Muscle of leg (tissue), 11 donors: ENCODE results near the gene DTNB. TPM values are rescaled to one million over a fixed set of nuclear protein-coding genes. Genes with fewer than 3 reads are reported as not detected.
"Not testable (repeated sequence)": the region's sequence is repeated elsewhere in the genome, so short reads cannot be mapped to it uniquely, and the experiment has no call there.

Experiments used
- DNase-seq: peaks from one replicate; pipeline ENCODE4 v3.0.0; 2013
- H3K27ac ChIP-seq: one replicate; pipeline ENCODE4 v1.5.1; 2013; ENCODE audit warnings: mild to moderate bottlenecking, low read length, control low read depth
- H3K27me3 ChIP-seq: one replicate; pipeline ENCODE4 v1.6.1; 2013; ENCODE audit warnings: low read length; ENCODE audit not compliant: control insufficient read depth, insufficient read depth
- H3K36me3 ChIP-seq: one replicate; pipeline ENCODE4 v1.6.1; 2013; ENCODE audit warnings: low read length; ENCODE audit not compliant: control insufficient read depth, insufficient read depth
- H3K4me1 ChIP-seq: one replicate; pipeline ENCODE4 v1.6.1; 2013; ENCODE audit warnings: low read length; ENCODE audit not compliant: control insufficient read depth, insufficient read depth
- H3K4me3 ChIP-seq: one replicate; pipeline ENCODE4 v1.5.1; 2013; ENCODE audit warnings: low read length, control low read depth
- H3K9me3 ChIP-seq: replicated peaks from 2 replicates; pipeline ENCODE4 v1.6.1; 2013; ENCODE audit warnings: low read depth, low read length; ENCODE audit not compliant: control insufficient read depth
- WGBS: methylation state at CpG from one replicate; pipeline ENCODE4 v1.1.5; 2013; ENCODE audit warnings: missing lambda C conversion rate; ENCODE audit not compliant: insufficient coverage; 5-methylcytosine and 5-hydroxymethylcytosine counted together
- polyA plus RNA-seq, 8 donors: library from polyadenylated mRNA; unstranded; fragments of 120-200 nt; gene quantifications; one replicate each; pipeline versions ENCODE4 v1.2.1 to v1.2.3, GENCODE V29; 2013; ENCODE audit warnings: inconsistent platforms in 1 of 8, low replicate concordance in 1 of 8; ENCODE audit not compliant: insufficient read length in 8 of 8, insufficient read depth in 1 of 8
- total RNA-seq: library from RNA; stranded (reverse); fragments of 120-200 nt; gene quantifications from one replicate; pipeline ENCODE4 v1.2.4, GENCODE V29; 2013

Gene DTNB
- total and polyA plus RNA-seq, 9 donors: 3.7 to 6.7 (median 5.3) TPM

DNA sequence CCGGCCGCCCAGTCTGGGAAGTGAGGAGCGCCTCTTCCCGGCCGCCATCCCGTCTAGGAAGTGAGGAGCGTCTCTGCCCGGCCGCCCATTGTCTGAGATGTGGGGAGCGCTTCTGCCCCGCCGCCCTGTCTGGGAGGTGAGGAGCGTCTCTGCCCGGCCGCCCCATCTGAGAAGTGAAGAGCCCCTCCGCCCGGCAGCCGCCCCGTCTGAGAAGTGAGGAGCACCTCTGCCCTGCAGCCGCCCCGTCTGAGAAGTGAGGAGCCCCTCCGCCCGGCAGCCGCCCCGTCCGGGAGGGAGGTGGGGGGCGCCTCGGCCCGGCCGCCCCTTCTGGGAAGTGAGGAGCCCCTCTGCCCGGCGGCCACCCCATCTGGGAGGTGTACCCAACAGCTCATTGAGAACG is 32.2 kb upstream of the DTNB start:
- DNase-seq, H3K27me3 ChIP-seq, H3K9me3 ChIP-seq, H3K4me1 ChIP-seq, H3K36me3 ChIP-seq, H3K4me3 ChIP-seq, H3K27ac ChIP-seq: not testable (repeated sequence)
- 94% methylated on average over 6 of the region's 33 CpGs for WGBS

DNA sequence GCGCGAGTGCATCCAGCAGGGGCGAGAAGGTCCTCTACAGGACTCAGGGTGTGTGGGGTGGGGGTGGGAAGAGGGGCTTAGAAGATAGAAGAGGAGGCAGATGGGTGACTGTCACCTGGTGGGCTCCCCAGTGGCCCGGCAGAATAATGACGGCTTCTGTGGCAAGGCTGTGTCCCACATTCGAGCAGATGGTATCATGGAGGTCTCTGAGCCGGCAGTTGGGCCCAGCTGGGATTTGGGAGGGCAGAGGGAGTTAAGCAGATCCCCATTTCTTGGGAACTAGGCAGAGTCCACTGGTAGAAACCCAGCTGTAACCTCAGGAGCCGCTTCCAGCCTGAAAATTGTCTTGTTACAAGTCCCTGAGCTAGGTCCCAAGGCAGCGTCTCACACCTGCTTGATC is 28.4 kb upstream of the DTNB start:
- DNase-seq: no peak
- Histone ChIP-seq H3K27me3 (peaks cover 8% of the 10 kb centered on the region), H3K36me3 (no peaks in the 10 kb centered on the region), H3K9me3 (no peaks in the 10 kb centered on the region), H3K4me1 (peaks cover 6% of the 10 kb centered on the region), H3K27ac (no peak overlapping the region), H3K4me3 (no peak overlapping the region)
- 70% methylated on average over 9 of the region's 9 CpGs for WGBS

DNA sequence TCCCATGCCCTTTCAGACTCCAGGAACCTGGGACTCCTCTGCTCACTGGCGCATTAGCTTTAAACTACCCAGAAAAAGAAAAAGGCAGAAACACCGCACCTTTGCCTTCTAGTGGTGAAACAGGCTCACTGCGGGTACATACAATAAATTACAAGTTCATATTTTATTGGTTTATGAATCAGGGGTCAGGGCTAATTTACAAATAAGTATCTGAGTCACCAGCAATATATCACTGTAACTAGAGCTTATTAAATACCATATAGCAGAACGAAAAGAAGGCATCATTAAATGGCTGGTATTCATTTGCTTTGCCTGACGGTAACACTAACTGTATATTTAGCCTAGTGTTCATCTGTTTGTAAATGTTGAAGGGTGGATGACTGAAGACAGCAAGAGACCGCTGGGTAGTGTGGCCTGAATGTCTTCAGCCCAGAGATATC is 26.9 kb upstream of the DTNB start:
- peaks cover 6% of the 10 kb centered on the region for H3K4me1 ChIP-seq
- H3K4me3 ChIP-seq: no peak overlapping the region
- no peaks in the 10 kb centered on the region for H3K36me3 ChIP-seq
- H3K27me3 ChIP-seq: peaks cover 8% of the 10 kb centered on the region
- no peaks in the 10 kb centered on the region for H3K9me3 ChIP-seq
- no peak overlapping the region for H3K27ac ChIP-seq
- 20% methylated on average over 1 of the region's 6 CpGs for WGBS
- peak; percentile 16 for DNase-seq

DNA sequence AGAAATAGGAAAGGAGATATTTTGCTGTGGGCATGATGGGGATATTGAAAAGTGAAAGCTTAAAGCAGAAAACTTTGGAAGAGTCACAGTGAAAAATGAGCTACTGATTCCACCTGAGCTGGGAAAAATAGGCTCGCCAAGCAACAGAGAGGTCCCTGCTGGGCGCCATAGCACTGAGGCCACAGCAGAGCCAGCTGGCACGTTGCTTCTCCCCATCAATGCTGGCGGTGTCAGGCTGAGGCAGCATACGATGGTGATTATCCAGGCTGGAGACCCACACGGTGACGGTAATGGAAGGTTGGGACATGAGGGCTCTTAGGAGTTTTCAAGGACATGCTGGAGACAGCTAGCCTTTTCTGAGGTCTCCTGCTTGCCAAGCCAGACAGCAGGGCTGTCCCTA is 25.8 kb upstream of the DTNB start:
- Histone ChIP-seq H3K9me3 (no peaks in the 10 kb centered on the region), H3K27ac (no peak overlapping the region), H3K27me3 (peaks cover 8% of the 10 kb centered on the region), H3K36me3 (no peaks in the 10 kb centered on the region), H3K4me1 (peaks cover 6% of the 10 kb centered on the region), H3K4me3 (no peak overlapping the region)
- WGBS: 69% methylated on average over 6 of the region's 7 CpGs
- DNase-seq: no peak

DNA sequence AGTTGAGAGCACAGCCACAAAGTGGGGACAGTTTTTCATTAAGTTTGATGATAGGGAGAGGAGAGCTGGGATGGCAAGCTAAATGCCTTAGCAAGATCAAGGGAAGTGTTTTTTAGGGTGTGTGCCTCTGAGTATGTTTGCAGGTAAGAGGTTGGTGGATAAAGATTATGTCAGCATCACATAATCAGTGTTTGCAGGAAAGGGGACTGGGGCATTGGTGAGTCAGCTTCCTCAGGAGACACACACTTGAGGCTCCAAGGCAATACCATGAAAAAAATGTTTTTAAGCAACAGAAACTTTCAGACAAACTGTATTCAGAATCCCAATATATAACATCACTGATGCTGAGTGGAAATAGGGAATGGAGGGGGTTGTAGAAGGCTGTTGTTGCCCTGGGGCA is 25.4 kb upstream of the DTNB start:
- H3K36me3 ChIP-seq: no peaks in the 10 kb centered on the region
- H3K4me1 ChIP-seq: peaks cover 6% of the 10 kb centered on the region
- no peak overlapping the region for H3K4me3 ChIP-seq
- no peak overlapping the region for H3K27ac ChIP-seq
- no peak for DNase-seq
- H3K9me3 ChIP-seq: no peaks in the 10 kb centered on the region
- H3K27me3 ChIP-seq: peaks cover 8% of the 10 kb centered on the region

DNA sequence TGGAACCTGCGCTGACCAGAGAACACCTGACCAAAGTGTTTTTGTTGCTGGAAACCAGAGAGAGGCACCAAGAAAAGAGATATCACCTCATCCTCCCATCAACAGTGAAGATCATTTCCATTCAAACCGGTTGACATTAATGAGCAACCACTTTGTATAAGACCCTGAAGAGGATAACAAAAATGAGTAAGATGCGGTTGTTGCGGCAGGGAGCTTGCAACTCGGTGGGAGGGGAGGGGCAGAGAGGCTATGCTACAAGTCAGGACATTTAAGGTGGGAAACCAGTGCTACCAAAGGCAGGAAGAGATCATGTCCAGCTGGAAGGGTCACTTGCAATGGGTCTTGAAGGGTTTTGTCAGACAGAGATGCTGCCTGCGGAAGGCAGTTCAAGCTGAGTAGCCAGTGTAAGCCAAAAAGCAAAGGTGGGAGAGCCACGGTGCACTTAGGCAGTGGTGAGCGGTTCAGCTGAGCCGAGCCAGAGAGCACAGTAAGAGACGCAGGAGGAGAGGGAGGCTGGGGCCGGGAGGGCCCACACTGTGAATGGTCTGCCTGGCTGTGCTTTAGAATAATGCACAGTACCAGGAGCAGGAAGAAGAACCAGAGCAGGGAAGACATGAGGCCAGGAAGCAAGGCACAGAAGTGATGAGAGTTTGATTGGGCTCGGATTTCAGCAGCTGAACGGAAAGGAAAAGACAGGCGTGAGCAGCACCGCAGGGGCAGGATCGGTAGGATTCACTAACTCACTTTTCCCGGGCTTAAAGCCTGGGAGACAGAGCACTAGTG is 24.4 kb upstream of the DTNB start:
- Histone ChIP-seq H3K27ac (no peak overlapping the region), H3K9me3 (no peaks in the 10 kb centered on the region), H3K27me3 (peaks cover 8% of the 10 kb centered on the region), H3K4me1 (peaks cover 6% of the 10 kb centered on the region), H3K36me3 (no peaks in the 10 kb centered on the region), H3K4me3 (no peak overlapping the region)
- peak; percentile 52 for DNase-seq
- WGBS: 19% methylated on average over 16 of the region's 17 CpGs

DNA sequence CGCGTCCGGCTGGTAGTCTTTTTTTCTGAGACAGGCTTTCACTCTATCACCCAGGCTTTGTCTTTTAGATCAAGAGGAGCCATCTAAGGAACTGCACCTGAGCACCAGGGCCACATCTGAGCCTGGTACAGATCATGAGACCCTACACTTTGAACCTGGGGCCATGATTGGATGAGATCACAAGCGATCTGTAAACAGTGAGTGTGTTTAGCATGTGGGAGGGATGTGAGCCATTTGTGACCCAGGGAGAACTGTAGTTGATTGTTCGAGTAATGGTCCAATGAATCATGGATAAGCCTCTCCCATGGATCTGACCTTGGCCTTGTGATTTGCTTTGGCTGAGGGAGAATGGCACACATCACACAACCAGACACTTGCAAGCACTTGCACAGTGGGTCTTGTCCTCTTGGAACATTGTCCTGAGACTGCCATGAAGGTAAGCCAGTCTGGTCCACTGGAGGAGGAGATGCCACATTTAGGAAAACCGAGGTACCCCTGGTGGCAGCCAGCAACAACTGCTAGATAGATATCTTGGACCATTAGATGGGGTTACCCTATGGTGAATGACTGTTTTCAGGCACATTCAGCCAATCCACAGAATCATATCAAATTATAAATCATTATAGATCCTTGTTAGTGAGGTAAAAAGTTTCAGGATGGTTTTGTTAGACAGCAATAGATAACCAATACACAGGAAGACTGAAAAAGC is 19.5 kb upstream of the DTNB start:
- Histone ChIP-seq H3K4me1 (peaks cover 3% of the 10 kb centered on the region), H3K4me3 (no peak overlapping the region), H3K36me3 (no peaks in the 10 kb centered on the region), H3K27me3 (peaks cover under 1% of the 10 kb centered on the region), H3K27ac (no peak overlapping the region), H3K9me3 (no peaks in the 10 kb centered on the region)
- WGBS: 98% methylated on average over 5 of the region's 6 CpGs
- no peak for DNase-seq

DNA sequence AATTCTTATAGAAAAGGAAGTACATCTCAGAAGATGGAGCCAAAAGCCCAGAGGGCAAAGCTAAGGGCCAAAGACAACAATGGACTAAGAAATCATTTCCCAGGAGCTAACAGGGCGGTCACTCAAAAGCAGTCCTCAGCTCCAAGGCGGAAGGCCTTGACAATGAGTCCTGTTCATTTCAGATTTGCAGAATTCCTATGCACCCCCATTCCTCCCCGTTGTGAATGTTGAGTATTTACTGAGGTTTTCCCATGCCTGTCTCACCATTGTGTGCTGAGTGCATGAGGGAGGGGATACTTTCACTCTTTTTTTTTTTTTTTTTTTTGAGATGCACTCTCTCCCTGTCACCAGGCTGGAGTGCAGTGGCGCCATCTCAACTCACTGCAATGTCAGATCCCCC is 18.8 kb upstream of the DTNB start:
- no peaks in the 10 kb centered on the region for H3K9me3 ChIP-seq
- DNase-seq: no peak
- no peak overlapping the region for H3K4me3 ChIP-seq
- no peak overlapping the region for H3K27ac ChIP-seq
- no peaks in the 10 kb centered on the region for H3K4me1 ChIP-seq
- no peaks in the 10 kb centered on the region for H3K27me3 ChIP-seq
- no CpG with 5 or more reads among the region's 4 CpGs for WGBS
- H3K36me3 ChIP-seq: no peaks in the 10 kb centered on the region

DNA sequence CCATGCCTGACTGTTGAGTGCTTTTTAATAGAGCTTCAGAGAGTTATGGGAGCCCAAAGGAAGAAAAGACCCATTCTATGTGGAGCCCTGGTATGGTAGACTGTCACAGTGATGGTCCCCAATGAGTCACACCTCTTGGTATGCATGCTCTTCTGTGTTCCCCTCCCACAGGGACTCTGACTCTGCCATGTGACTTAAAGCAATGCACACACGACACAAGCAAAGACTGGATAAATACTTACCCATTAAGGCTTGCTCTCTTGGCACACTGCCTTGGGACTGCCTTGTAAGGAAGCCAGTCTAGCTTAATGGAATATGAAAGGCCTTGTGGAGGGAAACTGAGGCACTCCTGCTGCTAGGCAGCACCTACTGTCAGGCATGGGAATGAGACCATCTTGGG is 16.7 kb upstream of the DTNB start:
- WGBS: no CpG with 5 or more reads among the region's 1 CpG
- DNase-seq: peak; percentile 23
- Histone ChIP-seq H3K4me1 (no peaks in the 10 kb centered on the region), H3K9me3 (no peaks in the 10 kb centered on the region), H3K4me3 (no peak overlapping the region), H3K27ac (no peak overlapping the region), H3K27me3 (no peaks in the 10 kb centered on the region), H3K36me3 (no peaks in the 10 kb centered on the region)

DNA sequence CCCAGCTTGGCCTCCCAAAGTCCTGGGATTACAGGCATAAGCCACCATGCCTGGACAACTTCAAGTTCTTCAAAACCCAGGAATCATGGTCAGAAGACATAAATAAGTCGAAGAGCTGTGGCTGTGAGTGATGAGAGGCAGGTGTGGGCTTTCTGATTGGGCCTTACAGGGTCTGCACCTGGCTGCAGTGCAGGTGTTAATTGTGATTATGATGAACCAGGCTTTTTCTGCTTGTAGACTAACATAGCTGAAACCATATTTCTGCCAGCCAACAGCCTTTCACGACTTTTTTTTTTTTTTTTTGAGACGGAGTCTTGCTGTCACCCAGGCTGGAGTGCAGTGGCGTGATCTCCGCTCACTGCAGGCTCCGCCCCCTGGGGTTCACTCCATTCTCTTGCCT is 14.9 kb upstream of the DTNB start:
- no peak for DNase-seq
- no peaks in the 10 kb centered on the region for H3K27me3 ChIP-seq
- no peaks in the 10 kb centered on the region for H3K9me3 ChIP-seq
- no peaks in the 10 kb centered on the region for H3K4me1 ChIP-seq
- H3K36me3 ChIP-seq: no peaks in the 10 kb centered on the region
- WGBS: no CpG with 5 or more reads among the region's 6 CpGs
- H3K4me3 ChIP-seq: no peak overlapping the region
- no peak overlapping the region for H3K27ac ChIP-seq
